HepG2 (cell line): ENCODE results near the gene CCDC38. TPM values are rescaled to one million over a fixed set of nuclear protein-coding genes. Genes with fewer than 3 reads are reported as not detected.
A peak's percentile ranks its signal among the peaks of the same experiment; 100 is the strongest.

Experiments
- ATAC-seq: fragments of 200-7000 bp; cut with Tn5 transposase; 3 replicates; pipeline ENCODE4 v1.9.1; 2020; ENCODE audit warnings: mild to moderate bottlenecking, moderate library complexity
- BruUV-seq: library from RNA; stranded (reverse); fragments of 400-500 nt; replicated peaks from 2 replicates; lab custom pipeline; 2021; lab: Mats Ljungman, UMichigan
- CTCF ChIA-PET: fragments of 300-600 bp; formaldehyde crosslinking; extraction: SDS; loops from one replicate; lab custom pipeline; 2021; ENCODE audit warnings: low total read pairs, inconsistent platforms, low intra/inter-chr PET ratio; lab: Yijun Ruan, JAX
- POLR2A ChIA-PET: fragments of 350-600 bp; sonication (Branson Sonifier 250); formaldehyde crosslinking; loops from one replicate; lab custom pipeline; 2020; ENCODE audit warnings: antibody characterized with exemption, inconsistent platforms; lab: Yijun Ruan, JAX
- DNase-seq: peaks from one replicate; pipeline ENCODE4 v3.0.0-alpha.2; 2015; ENCODE audit warnings: low spot score
- FAIRE-seq: peaks from 3 replicates; lab custom pipeline; 2011; peaks lifted over from hg19 to GRCh38; lab: Jason Lieb, UNC
- H2AFZ ChIP-seq: one replicate; pipeline ENCODE4 v1.6.1; 2011; ENCODE audit warnings: low read length, inconsistent platforms
- H3K27ac ChIP-seq: fragments of 300-600 bp; 3 replicates; pipeline ENCODE4 v1.8.0; 2011; ENCODE audit warnings: mixed run types, mild to moderate bottlenecking, mixed read lengths, low read length, inconsistent platforms; ENCODE audit not compliant: insufficient read depth; ENCODE audit errors: extremely low read length
- H3K27me3 ChIP-seq, 2 experiments: fragments of 200-600 bp in 1 of 2; 2 replicates in 1 of 2; 3 replicates in 1 of 2; pipeline versions ENCODE4 v1.6.0 to v1.8.0; 2011; ENCODE audit warnings: low read length in 2 of 2, mild to moderate bottlenecking in 2 of 2, moderate library complexity in 2 of 2, inconsistent platforms in 1 of 2; ENCODE audit not compliant: insufficient read depth in 2 of 2, control insufficient read depth in 1 of 2
- H3K36me3 ChIP-seq, 2 experiments: fragments of 200-600 bp in 1 of 2; replicated peaks in 1 of 2; 2 replicates in 1 of 2; 3 replicates in 1 of 2; pipeline versions ENCODE4 v1.5.1 to v1.8.0; 2011; ENCODE audit warnings: low read length in 2 of 2, inconsistent platforms in 1 of 2; ENCODE audit not compliant: insufficient read depth in 2 of 2, control insufficient read depth in 1 of 2
- H3K4me1 ChIP-seq: 2 replicates; pipeline ENCODE4 v1.5.1; 2012; ENCODE audit warnings: low read length, inconsistent platforms; ENCODE audit not compliant: insufficient read depth
- H3K4me2 ChIP-seq: 2 replicates; pipeline ENCODE4 v1.6.0; 2011; ENCODE audit warnings: low read depth, low read length, inconsistent platforms
- H3K4me3 ChIP-seq, 3 experiments: fragments of 200-600 bp in 1 of 3; sonication (generic), shearing (Covaris generic) in 1 of 3; replicated peaks in 1 of 3; 2 replicates each; pipeline ENCODE4 v1.5.1; 2011 to 2016; ENCODE audit warnings: low read length in 3 of 3, inconsistent platforms in 2 of 3, low read depth in 2 of 3, mild to moderate bottlenecking in 2 of 3, control low read depth in 1 of 3, mixed read lengths in 1 of 3; ENCODE audit not compliant: insufficient read depth in 1 of 3
- H3K79me2 ChIP-seq: one replicate; pipeline ENCODE4 v1.6.1; 2011; ENCODE audit warnings: low read length, inconsistent platforms; ENCODE audit not compliant: insufficient read depth
- H3K9ac ChIP-seq: 2 replicates; pipeline ENCODE4 v1.6.0; 2011; ENCODE audit warnings: mild to moderate bottlenecking, low read depth, low read length, inconsistent platforms; ENCODE audit not compliant: insufficient read depth
- H3K9me3 ChIP-seq: 2 replicates; pipeline ENCODE4 v1.5.1; 2012; ENCODE audit warnings: mild to moderate bottlenecking, low read length
- H4K20me1 ChIP-seq: 2 replicates; pipeline ENCODE4 v1.6.0; 2011; ENCODE audit warnings: inconsistent platforms, mild to moderate bottlenecking, low read length, moderate library complexity; ENCODE audit not compliant: insufficient read depth
- AGO2 ChIP-seq: fragments of 200-400 bp; formaldehyde crosslinking; optimal IDR thresholded peaks from 2 replicates; pipeline ENCODE3; 2017; ENCODE audit warnings: mild to moderate bottlenecking, low read depth, low read length, moderate library complexity
- AHDC1 ChIP-seq: sonication (generic); formaldehyde crosslinking; IDR thresholded peaks from 2 replicates; pipeline ENCODE4 v1.5.1; 2020; ENCODE audit warnings: mild to moderate bottlenecking, missing genetic modification reagents, borderline replicate concordance
- NFATC3 ChIP-seq: sonication (generic); formaldehyde crosslinking; IDR thresholded peaks from 2 replicates; pipeline ENCODE4 v1.5.1; 2020; ENCODE audit warnings: mild to moderate bottlenecking, missing genetic modification reagents
- NFYC ChIP-seq: IDR thresholded peaks from 2 replicates; pipeline ENCODE4 v1.6.1; 2016; ENCODE audit warnings: missing genetic modification reagents, missing compliant biosample characterization
- REL ChIP-seq: sonication (generic); formaldehyde crosslinking; conservative IDR thresholded peaks from 2 replicates; pipeline ENCODE4 v1.8.0; 2022; ENCODE audit warnings: mild to moderate bottlenecking, missing genetic modification reagents, moderate library complexity
- RXRB ChIP-seq: IDR thresholded peaks from 2 replicates; pipeline ENCODE4 v1.6.1; 2016; ENCODE audit warnings: borderline replicate concordance, missing genetic modification reagents, missing compliant biosample characterization
- SPEN ChIP-seq: sonication (generic); formaldehyde crosslinking; IDR thresholded peaks from 2 replicates; pipeline ENCODE4 v1.5.1; 2020; ENCODE audit warnings: low read depth, mild to moderate bottlenecking, missing genetic modification reagents
- ZNF124 ChIP-seq: sonication (generic); formaldehyde crosslinking; IDR thresholded peaks from 2 replicates; pipeline ENCODE4 v1.4.0; 2020; ENCODE audit warnings: missing genetic modification reagents
- ZNF343 ChIP-seq: sonication (generic); formaldehyde crosslinking; IDR thresholded peaks from 2 replicates; pipeline ENCODE4 v1.4.0; 2020; ENCODE audit warnings: mild to moderate bottlenecking, missing genetic modification reagents
- ZNF784 ChIP-seq: sonication (generic); formaldehyde crosslinking; IDR thresholded peaks from 2 replicates; pipeline ENCODE4 v1.5.1; 2020; ENCODE audit warnings: missing genetic modification reagents, mild to moderate bottlenecking, borderline replicate concordance
- ZSCAN12 ChIP-seq: sonication (generic); formaldehyde crosslinking; IDR thresholded peaks from 2 replicates; pipeline ENCODE4 v1.9.0; 2021; ENCODE audit warnings: mild to moderate bottlenecking, missing genetic modification reagents
- WGBS: methylation state at CpG from one replicate; pipeline ENCODE4 v1.1.6; 2017; ENCODE audit warnings: low lambda C conversion rate; 5-methylcytosine and 5-hydroxymethylcytosine counted together
- in situ Hi-C: cut with HindIII; loops from 2 replicates; pipeline ENCODE4 v1.10.0; 2017; ENCODE audit warnings: low pct_unique_long_range_greater_than_20kb; ENCODE audit not compliant: extremely low pct_ligation_motif_present
- intact Hi-C: fragments of 100-400 bp; cut with micrococcal nuclease; formaldehyde crosslinking; loops from one replicate; pipeline ENCODE4 v1.10.0; 2022; ENCODE audit not compliant: unreplicated experiment
- polyA plus RNA-seq, 8 experiments: library from polyadenylated mRNA; depleted of rRNA in 3 of 8; stranded (reverse) in 7 of 8; unstranded in 1 of 8; fragments of >200 nt; fragmentation: Illumina TruSeq in 4 of 8; extraction: Trizol in 4 of 8; gene quantifications; 2 replicates each; pipeline versions ENCODE4 v1.2.1 to v1.2.3, GENCODE V29; 2011 to 2016; ENCODE audit warnings: low read depth in 4 of 8, missing spikeins in 1 of 8, mixed read lengths in 1 of 8; ENCODE audit not compliant: insufficient read depth in 1 of 8
- total RNA-seq, 5 experiments: library from RNA; depleted of rRNA; stranded (reverse); fragments of >200 nt; fragmentation: Illumina TruSeq; extraction: Trizol; gene quantifications; 2 replicates each; pipeline ENCODE4 v1.2.3, GENCODE V29; 2016; ENCODE audit warnings: low read depth in 1 of 5
- TF ChIP-seq, protein P1 (sequence below): sonication (generic); formaldehyde crosslinking; IDR thresholded peaks from 2 replicates; pipeline ENCODE4 v1.5.1; 2020; ENCODE audit warnings: mild to moderate bottlenecking, missing genetic modification reagents, moderate library complexity

CCDC38 gene
- total and polyA plus RNA-seq, 2 of the 13 experiments (the other 11 are each of a cell fraction or from before 2014, with no cell fraction given), result 0.24 to 0.32 TPM

- TF ChIP-seq NFYC (CRISPR knock-in tag) (0 out of 2 replicates have a peak, but pooled peaks have one; percentile 15), RXRB (CRISPR knock-in tag) (no peak), REL (CRISPR knock-in tag) (no peak)
Observed at GRCh38 chr12:95959107-95959506, 16.7 kb upstream of the CCDC38 start (continued).

DNA sequence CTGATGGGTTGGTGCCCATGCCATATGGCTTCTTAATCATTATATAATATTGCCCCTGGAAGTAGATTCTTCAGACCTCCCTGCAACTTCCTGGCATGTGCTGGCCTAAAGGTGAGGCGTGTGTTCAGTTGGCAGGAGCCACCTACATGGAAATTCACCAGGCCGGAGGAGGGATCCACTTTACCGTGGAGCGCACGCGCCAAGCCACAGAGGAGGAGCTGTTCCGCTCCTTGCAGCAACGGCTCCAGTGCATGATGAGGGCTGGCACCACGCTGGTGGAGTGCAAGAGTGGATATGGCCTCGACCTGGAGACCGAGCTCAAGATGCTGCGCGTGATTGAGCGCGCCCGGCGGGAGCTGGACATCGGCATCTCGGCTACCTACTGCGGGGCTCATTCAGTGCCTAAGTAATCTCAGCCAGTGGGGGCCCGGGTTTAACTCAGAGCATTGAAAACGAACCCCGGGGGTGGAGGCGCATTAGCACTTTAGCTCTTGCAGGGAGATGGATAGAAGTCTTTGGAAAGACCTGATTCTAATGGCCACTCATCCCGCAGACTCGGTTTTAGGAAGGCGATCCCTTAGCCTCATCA lies 14.2 kb upstream of the CCDC38 start:
- H3K36me3 ChIP-seq, result peaks cover 0 to 1% of the 10 kb centered on the region in 2 experiments; a peak in 2 of 5 replicates
- 99% methylated on average over 24 of the region's 27 CpGs for WGBS
- in situ Hi-C loops, result no loop called here
- H3K9ac ChIP-seq, result no peak overlapping the region
- DNase-seq (no peak), FAIRE-seq (no peak), ATAC-seq (no peak; the same call in 2 of the 3 replicates)
- no peaks in the 10 kb centered on the region for H3K9me3 ChIP-seq
- H3K4me2 ChIP-seq, result no peak overlapping the region
- H4K20me1 ChIP-seq, result no peaks in the 10 kb centered on the region
- CTCF ChIA-PET, result no interaction called here
- peaks cover 47% of the 10 kb centered on the region for H3K4me1 ChIP-seq
- POLR2A ChIA-PET, result interaction anchor here (1.7 to 3.9 kb wide), 2 partner anchors 9 to 14 kb away, joined by 5 to 41 read pairs; partner anchors contain the start of genes AMDHD1 and CCDC38
- no TSS peak for BruUV-seq
- no peak overlapping the region for H2AFZ ChIP-seq
- H3K79me2 ChIP-seq, result no peaks in the 10 kb centered on the region
- intact Hi-C loops, result loop anchor here (5.0 to 10.0 kb wide), 2 partner anchors 41 to 132 kb away; partner anchors contain the start of gene HAL
- H3K27me3 ChIP-seq, result no peaks in the 10 kb centered on the region
- H3K4me3 ChIP-seq, result no peak overlapping the region
- no peak overlapping the region for H3K27ac ChIP-seq
- TF ChIP-seq AGO2 (peak; percentile 21), ZSCAN12 (CRISPR knock-in tag) (no peak), ZNF343 (CRISPR knock-in tag) (no peak), NFATC3 (CRISPR knock-in tag) (no peak), SPEN (no peak), ZNF784 (CRISPR knock-in tag) (no peak), ZNF124 (CRISPR knock-in tag) (no peak), AHDC1 (CRISPR knock-in tag) (no peak)
- TF ChIP-seq, protein P1, sequence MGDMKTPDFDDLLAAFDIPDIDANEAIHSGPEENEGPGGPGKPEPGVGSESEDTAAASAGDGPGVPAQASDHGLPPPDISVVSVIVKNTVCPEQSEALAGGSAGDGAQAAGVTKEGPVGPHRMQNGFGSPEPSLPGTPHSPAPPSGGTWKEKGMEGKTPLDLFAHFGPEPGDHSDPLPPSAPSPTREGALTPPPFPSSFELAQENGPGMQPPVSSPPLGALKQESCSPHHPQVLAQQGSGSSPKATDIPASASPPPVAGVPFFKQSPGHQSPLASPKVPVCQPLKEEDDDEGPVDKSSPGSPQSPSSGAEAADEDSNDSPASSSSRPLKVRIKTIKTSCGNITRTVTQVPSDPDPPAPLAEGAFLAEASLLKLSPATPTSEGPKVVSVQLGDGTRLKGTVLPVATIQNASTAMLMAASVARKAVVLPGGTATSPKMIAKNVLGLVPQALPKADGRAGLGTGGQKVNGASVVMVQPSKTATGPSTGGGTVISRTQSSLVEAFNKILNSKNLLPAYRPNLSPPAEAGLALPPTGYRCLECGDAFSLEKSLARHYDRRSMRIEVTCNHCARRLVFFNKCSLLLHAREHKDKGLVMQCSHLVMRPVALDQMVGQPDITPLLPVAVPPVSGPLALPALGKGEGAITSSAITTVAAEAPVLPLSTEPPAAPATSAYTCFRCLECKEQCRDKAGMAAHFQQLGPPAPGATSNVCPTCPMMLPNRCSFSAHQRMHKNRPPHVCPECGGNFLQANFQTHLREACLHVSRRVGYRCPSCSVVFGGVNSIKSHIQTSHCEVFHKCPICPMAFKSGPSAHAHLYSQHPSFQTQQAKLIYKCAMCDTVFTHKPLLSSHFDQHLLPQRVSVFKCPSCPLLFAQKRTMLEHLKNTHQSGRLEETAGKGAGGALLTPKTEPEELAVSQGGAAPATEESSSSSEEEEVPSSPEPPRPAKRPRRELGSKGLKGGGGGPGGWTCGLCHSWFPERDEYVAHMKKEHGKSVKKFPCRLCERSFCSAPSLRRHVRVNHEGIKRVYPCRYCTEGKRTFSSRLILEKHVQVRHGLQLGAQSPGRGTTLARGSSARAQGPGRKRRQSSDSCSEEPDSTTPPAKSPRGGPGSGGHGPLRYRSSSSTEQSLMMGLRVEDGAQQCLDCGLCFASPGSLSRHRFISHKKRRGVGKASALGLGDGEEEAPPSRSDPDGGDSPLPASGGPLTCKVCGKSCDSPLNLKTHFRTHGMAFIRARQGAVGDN (CRISPR knock-in tag), result peak; percentile 47
